ENCODE measurements around the gene PIK3R5. TPM values are rescaled to one million over a fixed set of nuclear protein-coding genes. Genes with fewer than 3 reads are reported as not detected.
A peak's percentile ranks its signal among the peaks of the same experiment; 100 is the strongest.

PIK3R5 gene
- polyA plus RNA-seq, 2 of the 4 experiments (the other 2 are of a cell fraction): 0.01 TPM; not detected in 1

GRCh38 chr17:8838551-8839095 lies 126.9 kb downstream of the PIK3R5 start (continued):
- TF ChIP-seq, protein P1, sequence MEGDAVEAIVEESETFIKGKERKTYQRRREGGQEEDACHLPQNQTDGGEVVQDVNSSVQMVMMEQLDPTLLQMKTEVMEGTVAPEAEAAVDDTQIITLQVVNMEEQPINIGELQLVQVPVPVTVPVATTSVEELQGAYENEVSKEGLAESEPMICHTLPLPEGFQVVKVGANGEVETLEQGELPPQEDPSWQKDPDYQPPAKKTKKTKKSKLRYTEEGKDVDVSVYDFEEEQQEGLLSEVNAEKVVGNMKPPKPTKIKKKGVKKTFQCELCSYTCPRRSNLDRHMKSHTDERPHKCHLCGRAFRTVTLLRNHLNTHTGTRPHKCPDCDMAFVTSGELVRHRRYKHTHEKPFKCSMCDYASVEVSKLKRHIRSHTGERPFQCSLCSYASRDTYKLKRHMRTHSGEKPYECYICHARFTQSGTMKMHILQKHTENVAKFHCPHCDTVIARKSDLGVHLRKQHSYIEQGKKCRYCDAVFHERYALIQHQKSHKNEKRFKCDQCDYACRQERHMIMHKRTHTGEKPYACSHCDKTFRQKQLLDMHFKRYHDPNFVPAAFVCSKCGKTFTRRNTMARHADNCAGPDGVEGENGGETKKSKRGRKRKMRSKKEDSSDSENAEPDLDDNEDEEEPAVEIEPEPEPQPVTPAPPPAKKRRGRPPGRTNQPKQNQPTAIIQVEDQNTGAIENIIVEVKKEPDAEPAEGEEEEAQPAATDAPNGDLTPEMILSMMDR (IDR thresholded peaks at IDR 0.05): no peak
- TF ChIP-seq NFE2L2 (conservative IDR thresholded peaks at IDR 0.05; ENCODE audit: low read length): no peak

- WGBS (ENCODE audit: missing lambda C conversion rate): 13% methylated on average over 7 of the region's 8 CpGs
- ChIA-PET CTCF (interaction anchor here (0.6 to 2.1 kb wide), 4 partner anchors 12 to 125 kb away, joined by 3 to 4 read pairs (median 4); no protein-coding TSS in a partner anchor), POLR2A (no interaction called here)
- no peak for TF ChIP-seq HDAC2 (IDR thresholded peaks at IDR 0.05)
- TF ChIP-seq CBX2 (IDR thresholded peaks at IDR 0.05; ENCODE audit: borderline replicate concordance, low read depth): no peak
- TF ChIP-seq SREBF2 (IDR thresholded peaks at IDR 0.05): no peak
- no peak for TF ChIP-seq RARB (CRISPR knock-in tag; IDR thresholded peaks at IDR 0.05)
- TF ChIP-seq, protein P2, sequence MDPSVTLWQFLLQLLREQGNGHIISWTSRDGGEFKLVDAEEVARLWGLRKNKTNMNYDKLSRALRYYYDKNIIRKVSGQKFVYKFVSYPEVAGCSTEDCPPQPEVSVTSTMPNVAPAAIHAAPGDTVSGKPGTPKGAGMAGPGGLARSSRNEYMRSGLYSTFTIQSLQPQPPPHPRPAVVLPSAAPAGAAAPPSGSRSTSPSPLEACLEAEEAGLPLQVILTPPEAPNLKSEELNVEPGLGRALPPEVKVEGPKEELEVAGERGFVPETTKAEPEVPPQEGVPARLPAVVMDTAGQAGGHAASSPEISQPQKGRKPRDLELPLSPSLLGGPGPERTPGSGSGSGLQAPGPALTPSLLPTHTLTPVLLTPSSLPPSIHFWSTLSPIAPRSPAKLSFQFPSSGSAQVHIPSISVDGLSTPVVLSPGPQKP (IDR thresholded peaks at IDR 0.05; ENCODE audit: low read depth, low read length): no peak
- TF ChIP-seq, protein P3, sequence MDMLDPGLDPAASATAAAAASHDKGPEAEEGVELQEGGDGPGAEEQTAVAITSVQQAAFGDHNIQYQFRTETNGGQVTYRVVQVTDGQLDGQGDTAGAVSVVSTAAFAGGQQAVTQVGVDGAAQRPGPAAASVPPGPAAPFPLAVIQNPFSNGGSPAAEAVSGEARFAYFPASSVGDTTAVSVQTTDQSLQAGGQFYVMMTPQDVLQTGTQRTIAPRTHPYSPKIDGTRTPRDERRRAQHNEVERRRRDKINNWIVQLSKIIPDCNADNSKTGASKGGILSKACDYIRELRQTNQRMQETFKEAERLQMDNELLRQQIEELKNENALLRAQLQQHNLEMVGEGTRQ (IDR thresholded peaks at IDR 0.05): peak; percentile 72
- no peak for TF ChIP-seq FOSL2 (IDR thresholded peaks at IDR 0.05)
- TF ChIP-seq FOSL2 (CRISPR knock-in tag; IDR thresholded peaks at IDR 0.05): no peak
- H3K4me3 ChIP-seq: no peak overlapping the region
- FAIRE-seq (no peak), ATAC-seq (peak in 1 of 2 experiments; percentile 15; a peak in 1 of 6 replicates), DNase-seq (ENCODE audit: low read depth in 1 of 2, low spot score in 1 of 2) (no peak)
- H3K27ac ChIP-seq: no peak overlapping the region
- 0 out of 3 replicates have a peak, but pooled peaks cover 3% of the 10 kb centered on the region for H3K9me3 ChIP-seq
- no peaks in the 10 kb centered on the region for H3K4me1 ChIP-seq
- no peak overlapping the region for H3K4me2 ChIP-seq
Observed at GRCh38 chr17:8837563-8838075, 127.9 kb downstream of the PIK3R5 start.

DNA sequence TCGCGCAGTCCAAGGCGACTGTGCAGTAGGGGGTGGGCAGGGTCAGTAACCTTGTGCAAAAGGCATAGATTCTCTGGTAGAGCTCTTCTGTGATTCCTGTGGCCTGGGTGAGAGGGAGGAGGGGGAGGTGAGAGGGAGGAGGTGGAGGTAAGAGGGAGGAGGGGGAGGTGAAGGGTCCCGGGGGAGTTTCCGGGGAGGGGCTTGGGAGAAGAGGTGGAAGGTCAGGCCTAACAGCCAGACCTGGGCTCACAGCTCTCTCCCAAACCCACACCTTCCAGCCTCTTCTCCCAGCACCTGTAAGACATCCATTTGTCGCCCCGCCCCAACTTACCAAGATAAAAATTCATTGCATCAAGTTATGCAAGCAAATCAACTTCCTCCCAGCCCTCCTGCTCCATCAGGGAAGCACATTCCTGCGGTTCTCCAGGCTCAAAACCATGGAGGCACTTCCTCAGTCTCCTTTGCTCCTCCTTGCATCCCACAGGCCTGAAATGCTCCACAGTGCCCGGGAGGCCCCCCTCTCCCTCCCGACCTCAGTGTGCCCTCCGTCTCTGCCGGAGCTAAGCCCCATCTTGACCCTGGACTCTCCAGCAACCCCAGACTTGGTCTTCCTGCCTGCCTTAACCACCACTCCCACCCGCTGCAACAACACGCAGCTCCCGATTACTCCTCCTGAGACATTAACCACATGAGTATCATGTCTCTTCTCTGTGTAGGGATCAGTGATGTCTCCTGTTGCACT lies 128.5 kb downstream of the PIK3R5 start:
- H3K4me3 ChIP-seq: no peak overlapping the region
- 58% methylated on average over 15 of the region's 15 CpGs for WGBS (ENCODE audit: missing lambda C conversion rate)
- 0 out of 3 replicates have a peak, but pooled peaks cover 3% of the 10 kb centered on the region for H3K9me3 ChIP-seq
- ChIA-PET POLR2A (no interaction called here), CTCF (interaction anchor here (0.6 to 2.1 kb wide), 8 partner anchors 12 to 453 kb away, joined by 3 to 7 read pairs (median 3); no protein-coding TSS in a partner anchor)
- DNase-seq (ENCODE audit: low read depth in 1 of 2, low spot score in 1 of 2): no peak
- no peak overlapping the region for H3K4me2 ChIP-seq
- peak in 1 of 2 experiments; percentile 25; a peak in 2 of 6 replicates for ATAC-seq
- H3K4me1 ChIP-seq: no peaks in the 10 kb centered on the region
- no peak overlapping the region for H3K27ac ChIP-seq
- FAIRE-seq: no peak
- TF ChIP-seq REST (IDR thresholded peaks at IDR 0.05) (no peak), SREBF2 (IDR thresholded peaks at IDR 0.05) (no peak), POLR2AphosphoS2 (conservative IDR thresholded peaks at IDR 0.05; ENCODE audit: low read length) (no peak), HOXB13 (CRISPR knock-in tag; IDR thresholded peaks at IDR 0.05; ENCODE audit: low read depth) (no peak), HES2 (IDR thresholded peaks at IDR 0.05) (no peak), ZNF302 (CRISPR knock-in tag; IDR thresholded peaks at IDR 0.05) (no peak), CBX2 (IDR thresholded peaks at IDR 0.05; ENCODE audit: borderline replicate concordance, low read depth) (no peak), CHD2 (IDR thresholded peaks at IDR 0.05; ENCODE audit: low read length, partially characterized antibody) (no peak), MAFK (IDR thresholded peaks at IDR 0.05; ENCODE audit: partially characterized antibody) (no peak), ATOH8 (CRISPR knock-in tag; IDR thresholded peaks at IDR 0.05; ENCODE audit: low read depth) (no peak), KDM1A (IDR thresholded peaks at IDR 0.05; ENCODE audit: low read depth) (no peak), HDAC2 (IDR thresholded peaks at IDR 0.05) (no peak), FOSL2 (IDR thresholded peaks at IDR 0.05) (no peak), FOSL2 (CRISPR knock-in tag; IDR thresholded peaks at IDR 0.05) (no peak), RAD21 (conservative IDR thresholded peaks at IDR 0.05 in 1 of 2, IDR thresholded peaks at IDR 0.05 in 1 of 2) (no peak), CHD4 (IDR thresholded peaks at IDR 0.05; ENCODE audit: borderline replicate concordance) (no peak)
- TF ChIP-seq, protein P2 (IDR thresholded peaks at IDR 0.05; ENCODE audit: low read depth, low read length): no peak

All from A549 (cell line).